ENCODE results near the gene NDNF.
A peak's percentile ranks its signal among the peaks of the same experiment; 100 is the strongest.

NDNF gene

GRCh38 chr4:121107507-121107906, 35.2 kb upstream of the NDNF start:
- no peak for TF ChIP-seq CTCF (IDR thresholded peaks at IDR 0.05; ENCODE audit: borderline replicate concordance, control extremely low read depth, extremely low read depth, insufficient read depth, missing control alignments)
- in situ Hi-C loops (cut with MboI; ENCODE audit: low sequenced_read_pairs, unreplicated experiment): loop anchor here (25.0 kb wide), 1 partner anchor 945 kb away; no protein-coding TSS in a partner anchor
- no peak for DNase-seq (ENCODE audit: low spot score)

- no peak for TF ChIP-seq CTCF (IDR thresholded peaks at IDR 0.05; ENCODE audit: borderline replicate concordance, control extremely low read depth, extremely low read depth, insufficient read depth, missing control alignments)
- no peak for DNase-seq (ENCODE audit: low spot score)
- in situ Hi-C loops (cut with MboI; ENCODE audit: low sequenced_read_pairs, unreplicated experiment): loop anchor here (25.0 kb wide), 1 partner anchor 938 kb away; no protein-coding TSS in a partner anchor
Measured at GRCh38 chr4:121100093-121100775, 27.9 kb upstream of the NDNF start.

- in situ Hi-C loops (cut with MboI; ENCODE audit: low sequenced_read_pairs, unreplicated experiment): loop anchor here (25.0 kb wide), 1 partner anchor 386 kb away; no protein-coding TSS in a partner anchor
- no peak for TF ChIP-seq CTCF (IDR thresholded peaks at IDR 0.05; ENCODE audit: borderline replicate concordance, control extremely low read depth, extremely low read depth, insufficient read depth, missing control alignments)
- no peak for DNase-seq (ENCODE audit: low spot score)
Measured at GRCh38 chr4:121098266-121098665, 25.9 kb upstream of the NDNF start.

GRCh38 chr4:121096629-121097028, 24.3 kb upstream of the NDNF start:
- TF ChIP-seq CTCF (IDR thresholded peaks at IDR 0.05; ENCODE audit: borderline replicate concordance, control extremely low read depth, extremely low read depth, insufficient read depth, missing control alignments): no peak
- in situ Hi-C loops (cut with MboI; ENCODE audit: low sequenced_read_pairs, unreplicated experiment): loop anchor here (25.0 kb wide), 1 partner anchor 384 kb away; no protein-coding TSS in a partner anchor
- peak; percentile 18 for DNase-seq (ENCODE audit: low spot score)

GRCh38 chr4:121096191-121096590, 23.9 kb upstream of the NDNF start:
- TF ChIP-seq CTCF (IDR thresholded peaks at IDR 0.05; ENCODE audit: borderline replicate concordance, control extremely low read depth, extremely low read depth, insufficient read depth, missing control alignments): no peak
- no peak for DNase-seq (ENCODE audit: low spot score)
- in situ Hi-C loops (cut with MboI; ENCODE audit: low sequenced_read_pairs, unreplicated experiment): loop anchor here (25.0 kb wide), 1 partner anchor 384 kb away; no protein-coding TSS in a partner anchor

GRCh38 chr4:121094297-121094966, 22.1 kb upstream of the NDNF start:
- TF ChIP-seq CTCF (IDR thresholded peaks at IDR 0.05; ENCODE audit: borderline replicate concordance, control extremely low read depth, extremely low read depth, insufficient read depth, missing control alignments): no peak
- no peak for DNase-seq (ENCODE audit: low spot score)
- in situ Hi-C loops (cut with MboI; ENCODE audit: low sequenced_read_pairs, unreplicated experiment): loop anchor here (25.0 kb wide), 1 partner anchor 382 kb away; no protein-coding TSS in a partner anchor

All from GM13976 (cell line).